Measurements from ENCODE around the gene OR2T27. TPM values are rescaled to one million over a fixed set of nuclear protein-coding genes. Genes with fewer than 3 reads are reported as not detected.
"Not testable (repeated sequence)": the region's sequence is repeated elsewhere in the genome, so short reads cannot be mapped to it uniquely, and the experiment has no call there.

The OR2T27 gene
- polyA plus RNA-seq, 4 donors, result not detected

- FAIRE-seq (no peak), DNase-seq (no peak)
Observed at GRCh38 chr1:248695451-248696132, 40.3 kb upstream of the OR2T27 start.

GRCh38 chr1:248691567-248692155, 36.3 kb upstream of the OR2T27 start:
- FAIRE-seq, result no peak
- no peak for DNase-seq
- 81 to 96% (median 88%) methylated on average over 33 to 51 of the region's 51 CpGs for WGBS, 3 donors

More at GRCh38 chr1:248695451-248696132, 40.3 kb upstream of the OR2T27 start:
- Histone ChIP-seq H3K27ac (ENCODE audit: low read depth in 1 of 3, low read length in 2 of 3) (no peak overlapping the region), H3K4me1 (ENCODE audit: control insufficient read depth in 3 of 3, insufficient read depth in 2 of 3, low read depth in 1 of 3, low read length in 2 of 3) (peaks cover 0 to 5% (median 0%) of the 10 kb centered on the region in 3 donors), H3K9me3 (ENCODE audit: control insufficient read depth in 2 of 2, insufficient read depth in 1 of 2, low read depth in 1 of 2, low read length in 1 of 2) (peaks cover 1 to 10% of the 10 kb centered on the region in 2 donors), H3K4me3 (ENCODE audit: low read depth in 1 of 3, low read length in 3 of 3) (no peak overlapping the region), H3K36me3 (ENCODE audit: control insufficient read depth in 3 of 3, insufficient read depth in 2 of 3, low read depth in 1 of 3, low read length in 3 of 3) (no peaks in the 10 kb centered on the region), H3K27me3 (ENCODE audit: control insufficient read depth in 3 of 3, insufficient read depth in 3 of 3, low read length in 3 of 3) (peaks cover 0 to 4% (median 0%) of the 10 kb centered on the region in 3 donors)
- 88 to 91% (median 90%) methylated on average over 13 of the region's 13 CpGs for WGBS, 3 donors

GRCh38 chr1:248688527-248689298, 33.4 kb upstream of the OR2T27 start:
- DNase-seq, result no peak
- Histone ChIP-seq H3K4me3 (ENCODE audit: low read depth in 1 of 3, low read length in 3 of 3) (no peak overlapping the region), H3K4me1 (ENCODE audit: control insufficient read depth in 3 of 3, insufficient read depth in 2 of 3, low read depth in 1 of 3, low read length in 2 of 3) (no peaks in the 10 kb centered on the region), H3K27ac (ENCODE audit: low read depth in 1 of 3, low read length in 2 of 3) (no peak overlapping the region), H3K27me3 (ENCODE audit: control insufficient read depth in 3 of 3, insufficient read depth in 3 of 3, low read length in 3 of 3) (peaks cover 0 to 4% (median 0%) of the 10 kb centered on the region in 3 donors), H3K36me3 (ENCODE audit: control insufficient read depth in 3 of 3, insufficient read depth in 2 of 3, low read depth in 1 of 3, low read length in 3 of 3) (no peaks in the 10 kb centered on the region), H3K9me3 (ENCODE audit: control insufficient read depth in 2 of 2, insufficient read depth in 1 of 2, low read depth in 1 of 2, low read length in 1 of 2) (peaks cover 1 to 10% of the 10 kb centered on the region in 2 donors)
- no peak for FAIRE-seq
- WGBS, 3 donors, result 90 to 95% (median 91%) methylated on average over 4 of the region's 4 CpGs

More at GRCh38 chr1:248691567-248692155, 36.3 kb upstream of the OR2T27 start:
- peaks cover 1 to 10% of the 10 kb centered on the region in 2 donors for H3K9me3 ChIP-seq (ENCODE audit: control insufficient read depth in 2 of 2, insufficient read depth in 1 of 2, low read depth in 1 of 2, low read length in 1 of 2)
- no peaks in the 10 kb centered on the region for H3K36me3 ChIP-seq (ENCODE audit: control insufficient read depth in 3 of 3, insufficient read depth in 2 of 3, low read depth in 1 of 3, low read length in 3 of 3)
- no peak overlapping the region for H3K27ac ChIP-seq (ENCODE audit: low read depth in 1 of 3, low read length in 2 of 3)
- no peak overlapping the region for H3K4me3 ChIP-seq (ENCODE audit: low read depth in 1 of 3, low read length in 3 of 3)
- H3K27me3 ChIP-seq (ENCODE audit: control insufficient read depth in 3 of 3, insufficient read depth in 3 of 3, low read length in 3 of 3), result peaks cover 0 to 4% (median 0%) of the 10 kb centered on the region in 3 donors
- peaks cover 0 to 5% (median 0%) of the 10 kb centered on the region in 3 donors for H3K4me1 ChIP-seq (ENCODE audit: control insufficient read depth in 3 of 3, insufficient read depth in 2 of 3, low read depth in 1 of 3, low read length in 2 of 3)

GRCh38 chr1:248686815-248687214, 31.5 kb upstream of the OR2T27 start:
- H3K4me3 ChIP-seq (ENCODE audit: low read depth in 1 of 3, low read length in 3 of 3), result no peak overlapping the region
- H3K4me1 ChIP-seq (ENCODE audit: control insufficient read depth in 3 of 3, insufficient read depth in 2 of 3, low read depth in 1 of 3, low read length in 2 of 3), result no peaks in the 10 kb centered on the region
- H3K27ac ChIP-seq (ENCODE audit: low read depth in 1 of 3, low read length in 2 of 3), result no peak overlapping the region
- H3K9me3 ChIP-seq (ENCODE audit: control insufficient read depth in 2 of 2, insufficient read depth in 1 of 2, low read depth in 1 of 2, low read length in 1 of 2), result peaks cover 0 to 7% of the 10 kb centered on the region in 2 donors
- H3K27me3 ChIP-seq (ENCODE audit: control insufficient read depth in 3 of 3, insufficient read depth in 3 of 3, low read length in 3 of 3), result peaks cover 0 to 2% (median 0%) of the 10 kb centered on the region in 3 donors
- 12 to 19% (median 18%) methylated on average over 3 of the region's 3 CpGs for WGBS, 3 donors
- no peak for FAIRE-seq
- DNase-seq, result peak; percentile 52 to 65
- no peaks in the 10 kb centered on the region for H3K36me3 ChIP-seq (ENCODE audit: control insufficient read depth in 3 of 3, insufficient read depth in 2 of 3, low read depth in 1 of 3, low read length in 3 of 3)

- no peak for FAIRE-seq
Observed at GRCh38 chr1:248681651-248682050, 26.3 kb upstream of the OR2T27 start.

GRCh38 chr1:248670003-248670402, 14.7 kb upstream of the OR2T27 start:
- no peak for DNase-seq
- Histone ChIP-seq H3K9me3 (ENCODE audit: control insufficient read depth in 2 of 2, insufficient read depth in 1 of 2, low read depth in 1 of 2, low read length in 1 of 2) (peaks cover 2 to 10% of the 10 kb centered on the region in 2 donors), H3K27ac (ENCODE audit: low read depth in 1 of 3, low read length in 2 of 3) (no peak overlapping the region), H3K4me3 (ENCODE audit: low read depth in 1 of 3, low read length in 3 of 3) (no peak overlapping the region), H3K4me1 (ENCODE audit: control insufficient read depth in 3 of 3, insufficient read depth in 2 of 3, low read depth in 1 of 3, low read length in 2 of 3) (no peaks in the 10 kb centered on the region), H3K27me3 (ENCODE audit: control insufficient read depth in 3 of 3, insufficient read depth in 3 of 3, low read length in 3 of 3) (no peaks in the 10 kb centered on the region), H3K36me3 (ENCODE audit: control insufficient read depth in 3 of 3, insufficient read depth in 2 of 3, low read depth in 1 of 3, low read length in 3 of 3) (no peaks in the 10 kb centered on the region)
- no peak for FAIRE-seq
- 62 to 81% (median 67%) methylated on average over 1 of the region's 1 CpG for WGBS, 3 donors

More at GRCh38 chr1:248681651-248682050, 26.3 kb upstream of the OR2T27 start:
- peaks cover 0 to 2% (median 0%) of the 10 kb centered on the region in 3 donors for H3K27me3 ChIP-seq (ENCODE audit: control insufficient read depth in 3 of 3, insufficient read depth in 3 of 3, low read length in 3 of 3)
- 81 to 94% (median 88%) methylated on average over 8 of the region's 8 CpGs for WGBS, 3 donors
- H3K9me3 ChIP-seq (ENCODE audit: control insufficient read depth in 2 of 2, insufficient read depth in 1 of 2, low read depth in 1 of 2, low read length in 1 of 2), result peaks cover 0 to 3% of the 10 kb centered on the region in 2 donors
- H3K27ac ChIP-seq (ENCODE audit: low read depth in 1 of 3, low read length in 2 of 3), result no peak overlapping the region
- no peaks in the 10 kb centered on the region for H3K4me1 ChIP-seq (ENCODE audit: control insufficient read depth in 3 of 3, insufficient read depth in 2 of 3, low read depth in 1 of 3, low read length in 2 of 3)
- no peak for DNase-seq
- H3K4me3 ChIP-seq (ENCODE audit: low read depth in 1 of 3, low read length in 3 of 3), result no peak overlapping the region
- no peaks in the 10 kb centered on the region for H3K36me3 ChIP-seq (ENCODE audit: control insufficient read depth in 3 of 3, insufficient read depth in 2 of 3, low read depth in 1 of 3, low read length in 3 of 3)

GRCh38 chr1:248663453-248664328, 8.4 kb upstream of the OR2T27 start:
- H3K4me1 ChIP-seq (ENCODE audit: control insufficient read depth in 3 of 3, insufficient read depth in 2 of 3, low read depth in 1 of 3, low read length in 2 of 3); H3K27ac ChIP-seq (ENCODE audit: low read depth in 1 of 3, low read length in 2 of 3); DNase-seq; H3K4me3 ChIP-seq (ENCODE audit: low read depth in 1 of 3, low read length in 3 of 3); H3K9me3 ChIP-seq (ENCODE audit: control insufficient read depth in 2 of 2, insufficient read depth in 1 of 2, low read depth in 1 of 2, low read length in 1 of 2); H3K36me3 ChIP-seq (ENCODE audit: control insufficient read depth in 3 of 3, insufficient read depth in 2 of 3, low read depth in 1 of 3, low read length in 3 of 3); H3K27me3 ChIP-seq (ENCODE audit: control insufficient read depth in 3 of 3, insufficient read depth in 3 of 3, low read length in 3 of 3): not testable (repeated sequence)
- WGBS, 3 donors, result 66 to 78% (median 74%) methylated on average over 5 of the region's 5 CpGs
- peak; percentile 90 for FAIRE-seq

Measured in small intestine (tissue), 7 donors.